Measurements from ENCODE around the gene NTHL1. TPM values are rescaled to one million over a fixed set of nuclear protein-coding genes. Genes with fewer than 3 reads are reported as not detected.
A peak's percentile ranks its signal among the peaks of the same experiment; 100 is the strongest.

NTHL1 gene
- total and polyA plus RNA-seq, 10 of the 15 experiments (the other 5 are each of a cell fraction or from before 2014, with no cell fraction given) = 0.85 to 54.7 (median 39.0) TPM

- no peaks in the 10 kb centered on the region for H3K36me3 ChIP-seq (ENCODE audit: control insufficient read depth in 2 of 2, insufficient read depth in 2 of 2, low read length in 1 of 2)
- H3K9ac ChIP-seq (ENCODE audit: control insufficient read depth, insufficient read depth, low read length) = no peak overlapping the region
- no peak overlapping the region for H2AFZ ChIP-seq (ENCODE audit: control insufficient read depth, low read depth, low read length)
- TF ChIP-seq TCF12 (IDR thresholded peaks at IDR 0.05; ENCODE audit: low read depth, low read length) (0 out of 2 replicates have a peak, but pooled peaks have one; percentile 53), ZNF217 (IDR thresholded peaks at IDR 0.05) (no peak), ZBED1 (IDR thresholded peaks at IDR 0.05; ENCODE audit: borderline replicate concordance) (no peak)
- ATAC-seq (peak; percentile 54), FAIRE-seq (no peak), DNase-seq (ENCODE audit: low read depth, low spot score) (no peak)
- ChIA-PET SMC1A (ENCODE audit: uncharacterized antibody, unreplicated experiment) (interaction anchor here (1.4 kb wide), 1 partner anchor 12 kb away, joined by 4 read pairs; no protein-coding TSS in a partner anchor), RAD21 (ENCODE audit: unreplicated experiment) (interaction anchor here (0.7 kb wide), 1 partner anchor 168 kb away, joined by 3 read pairs; no protein-coding TSS in a partner anchor), POLR2A (interaction anchor here (0.6 kb wide), 1 partner anchor 76 kb away, joined by 5 read pairs; no protein-coding TSS in a partner anchor), CTCF (interaction anchor here (0.6 to 1.1 kb wide), 3 partner anchors 10 to 36 kb away, joined by 3 read pairs; no protein-coding TSS in a partner anchor)
- H3K4me2 ChIP-seq (ENCODE audit: control insufficient read depth, insufficient read depth) = no peak overlapping the region
- H3K79me2 ChIP-seq (ENCODE audit: control insufficient read depth, insufficient read depth, low read length) = no peaks in the 10 kb centered on the region
- H4K20me1 ChIP-seq (ENCODE audit: control insufficient read depth, insufficient read depth) = peaks cover 5% of the 10 kb centered on the region; the same call in 1 of the 2 replicates
- H3K4me1 ChIP-seq (ENCODE audit: control insufficient read depth, insufficient read depth, low read length) = no peaks in the 10 kb centered on the region
- in situ Hi-C loops (cut with MboI) = no loop called here
- H3K4me3 ChIP-seq = no peak overlapping the region
- H3K27me3 ChIP-seq (replicated peaks in 1 of 2; ENCODE audit: control insufficient read depth in 2 of 2, insufficient read depth in 2 of 2, low read length in 1 of 2) = peaks cover 7 to 11% of the 10 kb centered on the region in 2 experiments
- WGBS (ENCODE audit: insufficient coverage, insufficient replicate concordance, low lambda C conversion rate, missing lambda C conversion rate) = 34% methylated on average over 15 of the region's 15 CpGs
- no peak overlapping the region for H3K27ac ChIP-seq (ENCODE audit: control insufficient read depth, insufficient read depth)
- BruUV-seq (replicated peaks) = no TSS peak
- intact Hi-C loops (cut with micrococcal nuclease; ENCODE audit: unreplicated experiment) = no loop called here
- H3K9me3 ChIP-seq (replicated peaks; ENCODE audit: control insufficient read depth, insufficient read depth, low read length) = no peaks in the 10 kb centered on the region
These were observed 15.2 kb downstream of the NTHL1 start for GRCh38 chr16:2032285-2033056.

- no peak for DNase-seq (ENCODE audit: low read depth, low spot score)
- WGBS (ENCODE audit: insufficient coverage, insufficient replicate concordance, low lambda C conversion rate, missing lambda C conversion rate) = 55% methylated on average over 11 of the region's 11 CpGs
- ATAC-seq = no peak
- intact Hi-C loops (cut with micrococcal nuclease; ENCODE audit: unreplicated experiment) (no loop called here), in situ Hi-C loops (cut with MboI) (no loop called here)
- BruUV-seq (replicated peaks) = no TSS peak
- H3K9ac ChIP-seq (ENCODE audit: control insufficient read depth, insufficient read depth, low read length) = no peak overlapping the region
- H3K9me3 ChIP-seq (replicated peaks; ENCODE audit: control insufficient read depth, insufficient read depth, low read length) = no peaks in the 10 kb centered on the region
- no peak overlapping the region for H3K27ac ChIP-seq (ENCODE audit: control insufficient read depth, insufficient read depth)
- FAIRE-seq = no peak
- POLR2A ChIA-PET = no interaction called here
- H3K4me2 ChIP-seq (ENCODE audit: control insufficient read depth, insufficient read depth) = no peak overlapping the region
- no peak overlapping the region for H2AFZ ChIP-seq (ENCODE audit: control insufficient read depth, low read depth, low read length)
- peaks cover 10 to 11% of the 10 kb centered on the region in 2 experiments for H3K27me3 ChIP-seq (replicated peaks in 1 of 2; ENCODE audit: control insufficient read depth in 2 of 2, insufficient read depth in 2 of 2, low read length in 1 of 2)
- H3K4me3 ChIP-seq = no peak overlapping the region
- peaks cover 5% of the 10 kb centered on the region; the same call in 1 of the 2 replicates for H4K20me1 ChIP-seq (ENCODE audit: control insufficient read depth, insufficient read depth)
- RAD21 ChIA-PET (ENCODE audit: unreplicated experiment) = interaction anchor here (1.3 kb wide), 1 partner anchor 109 kb away, joined by 3 read pairs; no protein-coding TSS in a partner anchor
- SMC1A ChIA-PET (ENCODE audit: uncharacterized antibody, unreplicated experiment) = no interaction called here
- CTCF ChIA-PET = no interaction called here
- H3K36me3 ChIP-seq (ENCODE audit: control insufficient read depth in 2 of 2, insufficient read depth in 2 of 2, low read length in 1 of 2) = no peaks in the 10 kb centered on the region
- H3K79me2 ChIP-seq (ENCODE audit: control insufficient read depth, insufficient read depth, low read length) = no peaks in the 10 kb centered on the region
- no peaks in the 10 kb centered on the region for H3K4me1 ChIP-seq (ENCODE audit: control insufficient read depth, insufficient read depth, low read length)
- TF ChIP-seq RELA (IDR thresholded peaks at IDR 0.05; ENCODE audit: borderline replicate concordance, partially characterized antibody) = no peak
- no peak for TF ChIP-seq REST (IDR thresholded peaks at IDR 0.05; ENCODE audit: low read depth, low read length)
- no peak for TF ChIP-seq JUNB (IDR thresholded peaks at IDR 0.05)
- no peak for TF ChIP-seq NR2F1 (conservative IDR thresholded peaks at IDR 0.05)
- TF ChIP-seq BACH1 (IDR thresholded peaks at IDR 0.05; ENCODE audit: borderline replicate concordance) = no peak
- TF ChIP-seq, protein P1, sequence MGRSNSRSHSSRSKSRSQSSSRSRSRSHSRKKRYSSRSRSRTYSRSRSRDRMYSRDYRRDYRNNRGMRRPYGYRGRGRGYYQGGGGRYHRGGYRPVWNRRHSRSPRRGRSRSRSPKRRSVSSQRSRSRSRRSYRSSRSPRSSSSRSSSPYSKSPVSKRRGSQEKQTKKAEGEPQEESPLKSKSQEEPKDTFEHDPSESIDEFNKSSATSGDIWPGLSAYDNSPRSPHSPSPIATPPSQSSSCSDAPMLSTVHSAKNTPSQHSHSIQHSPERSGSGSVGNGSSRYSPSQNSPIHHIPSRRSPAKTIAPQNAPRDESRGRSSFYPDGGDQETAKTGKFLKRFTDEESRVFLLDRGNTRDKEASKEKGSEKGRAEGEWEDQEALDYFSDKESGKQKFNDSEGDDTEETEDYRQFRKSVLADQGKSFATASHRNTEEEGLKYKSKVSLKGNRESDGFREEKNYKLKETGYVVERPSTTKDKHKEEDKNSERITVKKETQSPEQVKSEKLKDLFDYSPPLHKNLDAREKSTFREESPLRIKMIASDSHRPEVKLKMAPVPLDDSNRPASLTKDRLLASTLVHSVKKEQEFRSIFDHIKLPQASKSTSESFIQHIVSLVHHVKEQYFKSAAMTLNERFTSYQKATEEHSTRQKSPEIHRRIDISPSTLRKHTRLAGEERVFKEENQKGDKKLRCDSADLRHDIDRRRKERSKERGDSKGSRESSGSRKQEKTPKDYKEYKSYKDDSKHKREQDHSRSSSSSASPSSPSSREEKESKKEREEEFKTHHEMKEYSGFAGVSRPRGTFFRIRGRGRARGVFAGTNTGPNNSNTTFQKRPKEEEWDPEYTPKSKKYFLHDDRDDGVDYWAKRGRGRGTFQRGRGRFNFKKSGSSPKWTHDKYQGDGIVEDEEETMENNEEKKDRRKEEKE (IDR thresholded peaks at IDR 0.05) = no peak
- TF ChIP-seq NFYB (IDR thresholded peaks at IDR 0.05; ENCODE audit: insufficient read depth, low read depth, low read length) = no peak
These were observed 16.5 kb downstream of the NTHL1 start for GRCh38 chr16:2031081-2031577.
